ENCODE measurements around the gene CGRRF1. TPM values are rescaled to one million over a fixed set of nuclear protein-coding genes. Genes with fewer than 3 reads are reported as not detected.

The CGRRF1 gene
- total RNA-seq, 2 experiments from 2014 or later: 9.6 to 10.0 TPM

- no peaks in the 10 kb centered on the region for H3K9me3 Mint-ChIP-seq
- no peak overlapping the region for H3K27ac Mint-ChIP-seq
- H3K4me3 Mint-ChIP-seq: no peak overlapping the region
- H3K36me3 Mint-ChIP-seq (ENCODE audit: low read depth): peaks cover 1% of the 10 kb centered on the region
- DNase-seq: no peak
- ATAC-seq: no peak
- H3K4me1 Mint-ChIP-seq (ENCODE audit: low read depth): no peaks in the 10 kb centered on the region
- intact Hi-C loops (cut with micrococcal nuclease): no loop called here
- ChIA-PET CTCF (interaction anchor here (0.7 to 1.5 kb wide), 3 partner anchors 9 to 257 kb away, joined by 3 to 5 read pairs (median 3); no protein-coding TSS in a partner anchor), POLR2A (interaction anchor here (0.8 kb wide), 1 partner anchor 23 kb away, joined by 3 read pairs; no protein-coding TSS in a partner anchor)
- TF ChIP-seq CTCF (IDR thresholded peaks at IDR 0.05): no peak
- no peaks in the 10 kb centered on the region for H3K27me3 Mint-ChIP-seq
Measured at GRCh38 chr14:54548491-54548890, 38.8 kb downstream of the CGRRF1 start.

GRCh38 chr14:54549862-54550261 lies 40.2 kb downstream of the CGRRF1 start:
- no peak for ATAC-seq

GRCh38 chr14:54550514-54550913 lies 40.8 kb downstream of the CGRRF1 start:
- no peaks in the 10 kb centered on the region for H3K4me1 Mint-ChIP-seq (ENCODE audit: low read depth)
- no peaks in the 10 kb centered on the region for H3K36me3 Mint-ChIP-seq (ENCODE audit: low read depth)
- no peak overlapping the region for H3K4me3 Mint-ChIP-seq
- DNase-seq (no peak), ATAC-seq (no peak)
- peaks cover 4% of the 10 kb centered on the region for H3K27me3 Mint-ChIP-seq
- intact Hi-C loops (cut with micrococcal nuclease): no loop called here
- POLR2A ChIA-PET: no interaction called here
- H3K9me3 Mint-ChIP-seq: no peaks in the 10 kb centered on the region
- no peak overlapping the region for H3K27ac Mint-ChIP-seq
- CTCF ChIA-PET: interaction anchor here (0.9 to 2.0 kb wide), 3 partner anchors 15 to 223 kb away, joined by 3 to 7 read pairs (median 3); no protein-coding TSS in a partner anchor
- no peak for TF ChIP-seq CTCF (IDR thresholded peaks at IDR 0.05)

More at GRCh38 chr14:54549862-54550261, 40.2 kb downstream of the CGRRF1 start:
- Mint-ChIP-seq H3K9me3 (no peaks in the 10 kb centered on the region), H3K27me3 (no peaks in the 10 kb centered on the region), H3K4me1 (ENCODE audit: low read depth) (no peaks in the 10 kb centered on the region), H3K27ac (no peak overlapping the region), H3K36me3 (ENCODE audit: low read depth) (no peaks in the 10 kb centered on the region), H3K4me3 (no peak overlapping the region)
- no peak for TF ChIP-seq CTCF (IDR thresholded peaks at IDR 0.05)
- intact Hi-C loops (cut with micrococcal nuclease): no loop called here
- no peak for DNase-seq
- CTCF ChIA-PET: interaction anchor here (1.0 to 2.0 kb wide), 3 partner anchors 12 to 256 kb away, joined by 3 to 7 read pairs (median 4); no protein-coding TSS in a partner anchor
- POLR2A ChIA-PET: no interaction called here

- ChIA-PET POLR2A (no interaction called here), CTCF (interaction anchor here (1.6 kb wide), 1 partner anchor 219 kb away, joined by 5 read pairs; no protein-coding TSS in a partner anchor)
- ATAC-seq: no peak
- Mint-ChIP-seq H3K36me3 (ENCODE audit: low read depth) (no peaks in the 10 kb centered on the region), H3K27me3 (peaks cover 6% of the 10 kb centered on the region), H3K4me1 (ENCODE audit: low read depth) (no peaks in the 10 kb centered on the region), H3K27ac (no peak overlapping the region), H3K9me3 (no peaks in the 10 kb centered on the region), H3K4me3 (no peak overlapping the region)
- TF ChIP-seq CTCF (IDR thresholded peaks at IDR 0.05): no peak
- no peak for DNase-seq
- intact Hi-C loops (cut with micrococcal nuclease): no loop called here
Measured at GRCh38 chr14:54554401-54554800, 44.7 kb downstream of the CGRRF1 start.

GRCh38 chr14:54555651-54556050 lies 45.9 kb downstream of the CGRRF1 start:
- no peak for DNase-seq
- no peak for ATAC-seq
- intact Hi-C loops (cut with micrococcal nuclease): no loop called here
- H3K9me3 Mint-ChIP-seq: no peaks in the 10 kb centered on the region
- POLR2A ChIA-PET: no interaction called here
- CTCF ChIA-PET: no interaction called here
- TF ChIP-seq CTCF (IDR thresholded peaks at IDR 0.05): no peak
- H3K27ac Mint-ChIP-seq: no peak overlapping the region
- no peaks in the 10 kb centered on the region for H3K4me1 Mint-ChIP-seq (ENCODE audit: low read depth)
- H3K27me3 Mint-ChIP-seq: peaks cover 6% of the 10 kb centered on the region
- H3K4me3 Mint-ChIP-seq: no peak overlapping the region
- H3K36me3 Mint-ChIP-seq (ENCODE audit: low read depth): no peaks in the 10 kb centered on the region

Measured in activated CD8-positive, alpha-beta T cell treated with anti-CD3 and anti-CD28 coated beads for 36 hours (primary cell).